HG03342 (cell line): ENCODE data around the gene PLEKHO2.
A peak's percentile ranks its signal among the peaks of the same experiment; 100 is the strongest.

ENCODE experiments used
- ATAC-seq: cut with Tn5 transposase; IDR thresholded peaks from one replicate; pipeline ENCODE4 v1.9.1; 2021; ENCODE audit warnings: mild to moderate bottlenecking, moderate library complexity; ENCODE audit not compliant: unreplicated experiment

Gene PLEKHO2

GRCh38 chr15:64825431-64826294 lies 16.1 kb upstream of the PLEKHO2 start, which contains the start of gene PIF1:
PIF1 (minus strand) TSS chr15:64825647; CDS start chr15:64824335, 1,312 bp downstream.
- peak; percentile 89 for ATAC-seq

DNA sequence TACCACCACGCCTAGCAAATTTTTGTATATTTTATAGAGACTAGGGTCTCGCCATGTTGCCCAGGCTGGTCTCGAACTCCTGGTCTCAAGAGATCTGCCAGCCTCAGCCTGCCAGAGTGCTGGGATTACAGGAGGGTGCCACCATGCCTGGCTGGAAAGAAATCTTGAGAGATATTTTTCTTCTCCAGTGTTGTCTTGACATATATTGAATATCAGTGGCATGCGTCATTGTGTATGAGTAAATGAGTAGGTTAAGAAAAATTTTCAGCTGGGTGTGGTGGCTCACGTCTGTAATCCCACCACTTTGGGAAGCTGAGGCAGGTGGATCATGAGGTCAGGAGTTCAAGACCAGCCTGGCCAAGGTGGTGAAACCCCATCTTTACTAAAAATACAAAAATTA lies 12.7 kb upstream of the PLEKHO2 start:
- no peak for ATAC-seq

- ATAC-seq = no peak
Observed at GRCh38 chr15:64833690-64834089, 8.0 kb upstream of the PLEKHO2 start.

DNA sequence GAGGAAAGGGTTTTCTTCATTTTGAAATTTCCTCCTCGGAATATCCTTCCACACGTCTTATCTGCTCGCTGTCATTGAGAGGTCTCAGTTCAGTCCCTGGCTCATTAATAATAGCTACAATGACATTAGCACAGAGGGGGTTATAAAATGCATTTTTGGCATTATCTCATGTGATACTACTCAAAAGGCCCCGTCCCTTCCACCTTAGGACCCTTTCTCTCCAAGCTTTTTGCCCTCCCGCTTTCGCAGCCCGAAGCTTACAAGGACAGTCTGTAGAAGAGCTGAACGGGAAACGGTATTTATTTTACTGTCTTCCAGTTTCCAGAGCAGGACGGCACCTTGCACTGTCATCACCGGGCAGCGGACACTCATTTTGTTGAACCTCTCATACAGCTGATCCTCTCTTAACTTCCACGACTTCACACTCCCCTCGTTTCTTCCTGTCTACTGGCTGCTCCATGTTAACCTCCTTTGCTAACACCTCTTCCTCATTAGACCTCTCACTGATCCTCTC lies 5.6 kb upstream of the PLEKHO2 start:
- ATAC-seq = no peak

- ATAC-seq = no peak
Observed at GRCh38 chr15:64837502-64837901, 4.2 kb upstream of the PLEKHO2 start.

GRCh38 chr15:64841060-64841343 lies 713 bp upstream of the PLEKHO2 start:
- no peak for ATAC-seq

- no peak for ATAC-seq
Observed at GRCh38 chr15:64842096-64842939, 603 bp downstream of the PLEKHO2 start.

DNA sequence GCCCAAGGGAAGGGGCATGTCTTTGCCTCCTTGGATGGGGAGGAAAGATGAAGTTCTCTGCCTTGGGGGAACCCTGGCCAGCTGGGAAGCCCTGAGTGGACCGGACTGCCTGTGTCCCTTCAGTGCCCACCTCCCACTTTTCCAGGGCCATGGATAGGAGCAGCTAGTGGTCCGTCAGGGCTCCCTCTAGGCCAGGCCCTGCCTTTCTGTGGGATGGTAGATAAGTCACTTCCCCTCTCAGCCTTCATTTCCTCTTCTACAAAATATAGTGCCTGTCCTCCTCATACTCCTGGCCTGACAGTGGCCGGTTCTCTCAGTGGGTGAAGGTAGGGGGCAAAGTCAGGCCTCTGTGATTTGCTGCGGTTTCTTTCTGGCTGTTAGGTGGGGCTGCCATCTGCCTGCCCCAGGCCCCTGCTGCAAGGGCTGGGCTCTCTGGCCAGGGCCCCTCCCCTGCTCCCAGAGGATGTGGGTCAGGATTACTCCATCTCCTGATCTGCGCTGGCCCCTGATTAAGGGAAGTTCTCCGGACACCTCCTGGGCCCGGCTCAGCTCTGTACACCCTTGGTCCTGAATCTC lies 1.4 kb downstream of the PLEKHO2 start:
- ATAC-seq = no peak

GRCh38 chr15:64843991-64844390 lies 2.3 kb downstream of the PLEKHO2 start:
- ATAC-seq = no peak

GRCh38 chr15:64844576-64845145 lies 2.9 kb downstream of the PLEKHO2 start:
- ATAC-seq = no peak

- no peak for ATAC-seq
Observed at GRCh38 chr15:64845183-64845611, 3.5 kb downstream of the PLEKHO2 start.

DNA sequence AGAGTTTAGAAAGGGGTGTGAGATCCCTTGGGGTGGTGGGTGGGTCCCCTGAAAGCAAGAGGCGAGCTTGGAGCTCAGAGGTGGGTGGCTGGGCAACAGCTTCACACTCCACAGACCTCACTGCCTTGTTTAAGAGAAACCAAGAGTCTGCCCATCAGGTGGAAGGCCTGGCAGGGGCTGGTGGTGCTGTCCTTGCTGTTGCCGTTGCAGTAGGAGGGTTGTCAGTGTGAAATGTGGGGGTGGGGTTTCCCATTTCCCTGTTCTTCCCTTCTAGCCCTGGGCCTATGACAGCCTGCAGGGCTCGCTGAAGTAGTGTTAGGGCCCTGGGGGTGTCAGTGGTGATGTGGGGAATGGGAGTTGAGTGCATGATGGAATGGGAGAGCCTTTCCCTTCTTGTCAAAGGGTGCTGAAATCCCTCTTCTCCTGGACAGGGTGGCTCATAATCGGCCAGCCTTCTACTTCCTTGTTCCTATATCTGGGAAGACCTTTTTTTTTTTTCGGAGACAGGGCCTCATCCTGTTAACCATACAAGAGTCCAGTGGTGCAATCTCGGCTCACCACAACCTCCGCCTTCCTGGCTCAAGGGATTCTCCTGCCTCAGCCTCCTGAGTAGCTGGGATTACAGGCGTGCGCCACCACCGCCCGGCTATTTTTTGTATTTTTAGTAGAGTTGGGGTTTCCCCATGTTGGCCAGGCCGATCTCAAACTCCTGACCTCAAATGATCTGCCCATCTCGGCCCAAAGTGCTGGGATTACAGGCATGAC lies 4.3 kb downstream of the PLEKHO2 start:
- no peak for ATAC-seq

- ATAC-seq = no peak
Observed at GRCh38 chr15:64847016-64847415, 5.3 kb downstream of the PLEKHO2 start.

DNA sequence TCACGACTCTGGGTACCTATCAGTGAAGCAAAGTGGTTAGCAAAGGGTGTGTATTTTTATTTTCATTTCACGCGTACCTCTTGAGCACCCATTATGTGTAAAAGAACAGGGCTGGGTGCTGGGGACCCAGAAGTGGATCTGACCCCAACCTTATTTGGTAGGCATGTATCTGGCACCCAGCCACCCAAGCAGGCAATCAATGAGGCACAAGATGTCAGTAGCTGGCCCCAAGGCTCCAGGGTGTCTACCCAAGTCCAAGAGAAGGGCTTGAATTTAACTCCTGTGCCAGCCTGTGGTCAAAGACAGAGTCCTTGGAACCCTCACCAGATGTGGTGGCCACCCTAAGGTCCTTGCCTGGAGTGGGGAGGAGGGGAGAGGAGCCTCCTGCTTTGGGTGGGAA lies 5.7 kb downstream of the PLEKHO2 start:
- ATAC-seq = no peak

DNA sequence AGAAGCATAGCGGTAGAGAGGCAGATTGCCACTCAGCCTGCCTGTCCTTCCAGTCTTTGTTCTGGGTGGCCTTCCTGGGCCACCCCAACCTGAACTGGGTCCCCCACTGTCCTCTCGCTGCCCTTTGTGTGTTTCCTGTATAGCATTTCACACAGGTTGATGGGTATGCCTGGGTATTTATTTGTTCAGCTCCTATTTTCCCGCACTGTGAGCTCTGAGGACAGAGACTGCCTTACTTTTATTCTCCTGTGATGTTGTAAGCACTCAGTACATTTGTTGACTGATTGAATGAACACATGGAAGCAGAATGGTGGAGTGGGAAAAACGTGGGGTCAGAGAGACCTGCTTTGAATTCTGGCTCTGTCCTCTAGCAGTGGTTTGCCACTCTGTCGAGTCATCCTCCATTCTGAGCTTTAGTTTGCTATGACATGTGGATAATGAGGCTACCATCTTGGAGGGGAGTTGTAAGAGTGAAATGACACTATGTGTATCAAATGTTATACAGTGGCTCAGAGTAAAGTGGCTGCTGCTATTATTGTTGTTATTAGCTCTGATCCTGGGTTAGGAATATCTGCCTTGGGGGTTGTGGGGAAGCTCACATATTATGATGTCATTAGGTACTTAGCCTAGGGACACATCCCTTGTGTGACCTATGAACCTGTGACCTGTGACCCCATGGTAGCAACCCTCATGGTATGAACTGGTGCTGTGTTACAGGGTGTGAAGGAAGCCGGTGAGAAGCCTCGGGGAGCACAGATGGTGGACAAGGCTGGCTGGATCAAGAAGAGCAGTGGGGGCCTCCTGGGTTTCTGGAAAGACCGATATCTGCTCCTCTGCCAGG lies 6.4 kb downstream of the PLEKHO2 start:
- ATAC-seq = no peak

- ATAC-seq = no peak
Observed at GRCh38 chr15:64850778-64851502, 9.2 kb downstream of the PLEKHO2 start.

- no peak for ATAC-seq
Observed at GRCh38 chr15:64851503-64851840, 9.8 kb downstream of the PLEKHO2 start.

DNA sequence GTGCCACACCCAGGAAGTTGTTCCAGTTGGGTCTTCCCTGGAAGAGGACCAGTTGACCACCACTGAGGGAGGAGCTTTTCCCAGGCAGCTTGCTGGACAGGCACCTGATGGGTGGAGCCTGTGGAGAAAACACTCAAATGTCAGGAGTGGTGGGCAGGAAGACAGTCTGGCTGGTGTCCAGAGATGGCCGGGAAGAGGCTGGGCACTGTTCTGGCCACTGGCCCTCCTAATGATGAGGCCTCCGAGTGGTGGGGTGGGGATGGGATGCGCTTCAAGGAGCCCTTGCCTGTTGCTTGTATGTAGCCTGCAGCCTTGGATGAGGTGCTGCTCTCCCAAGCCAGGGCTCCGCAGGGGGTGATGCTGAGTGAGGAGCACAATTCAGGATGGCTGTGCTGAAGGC lies 12.3 kb downstream of the PLEKHO2 start:
- no peak for ATAC-seq

GRCh38 chr15:64854526-64854925 lies 12.8 kb downstream of the PLEKHO2 start:
- ATAC-seq = no peak
